Psoas muscle (tissue), 8 donors: ENCODE measurements around the gene COL19A1. TPM values are rescaled to one million over a fixed set of nuclear protein-coding genes. Genes with fewer than 3 reads are reported as not detected.

Experiments used
- ATAC-seq, 4 donors: fragments of 200-7000 bp; cut with Tn5 transposase; one replicate each; pipeline ENCODE4 v1.9.1; 2020; ENCODE audit warnings: moderate library complexity in 3 of 4, mild to moderate bottlenecking in 2 of 4
- DNase-seq, 2 donors: peaks; one replicate each; pipeline ENCODE4 v3.0.0-alpha.2; 2020
- H3K27ac ChIP-seq: fragments of 200-600 bp; one replicate; pipeline ENCODE4 v1.8.0; 2022
- H3K27me3 ChIP-seq, 3 donors: fragments of 200-600 bp in 1 of 3; one replicate each; pipeline versions ENCODE4 v1.6.1 to v1.8.0; 2013 to 2022; ENCODE audit warnings: low read length in 2 of 3, mild to moderate bottlenecking in 2 of 3, moderate library complexity in 1 of 3; ENCODE audit not compliant: insufficient read depth in 3 of 3
- H3K36me3 ChIP-seq, 2 donors: fragments of 200-600 bp in 1 of 2; one replicate each; pipeline versions ENCODE4 v1.6.1 to v1.8.0; 2013 to 2022; ENCODE audit warnings: low read depth in 1 of 2, mild to moderate bottlenecking in 1 of 2, moderate library complexity in 1 of 2; ENCODE audit not compliant: insufficient read depth in 1 of 2
- H3K4me1 ChIP-seq: fragments of 200-600 bp; one replicate; pipeline ENCODE4 v1.8.0; 2022
- H3K4me3 ChIP-seq: fragments of 200-600 bp; one replicate; pipeline ENCODE4 v1.8.0; 2022; ENCODE audit warnings: mild to moderate bottlenecking
- H3K9me3 ChIP-seq: fragments of 200-600 bp; one replicate; pipeline ENCODE4 v1.8.0; 2022
- CTCF ChIP-seq: fragments of 200-600 bp; IDR thresholded peaks from one replicate; pipeline ENCODE4 v1.8.0; 2022; ENCODE audit warnings: antibody characterized with exemption
- WGBS, 3 donors: extraction: QIAGEN DNeasy Blood & Tissue Kit; methylation state at CpG; one replicate each; pipeline versions ENCODE4 v1.1.6 to v1.1.7; 2013; 5-methylcytosine and 5-hydroxymethylcytosine counted together
- intact Hi-C, 2 donors: fragments of 100-400 bp; cut with DNase I; formaldehyde crosslinking; loops; one replicate each; pipeline versions ENCODE4 v1.11.0 to v1.14.2; 2022
- polyA plus RNA-seq, 3 donors: library from polyadenylated mRNA; stranded (reverse); fragments of 200-250 nt; gene quantifications; one replicate each; pipeline ENCODE4 v1.2.3, GENCODE V29; 2013
- total RNA-seq, 4 donors: library from RNA; stranded (reverse); fragmentation: NEBNext Ultra II Directional in 2 of 4; extraction: Animal tissue kit (Norgen Biotek cat#: 25700) in 2 of 4; gene quantifications; one replicate each; pipeline versions ENCODE4 v1.2.1 to v1.2.4, GENCODE V29; 2021 to 2023
- donor health status: healthy with polysubstance abuse.
- donor health status: DM: no; HTN: no; CAD: no; lungs with moderate emphysema.
- donor health status: Bipolar disorder and iron deficiency.
- donor health status: healthy.
- donor health status: DM: yes; HTN: yes; CAD: no.
- donor health status: DM: no; HTN: no; CAD: no.
- donor health status: DM: no; HTN: no; CAD: no.
- donor health status: DM: yes; HTN: yes; CAD: no.

The COL19A1 gene
- total and polyA plus RNA-seq, 7 donors: 0.01 to 10.3 (median 0.33) TPM

GRCh38 chr6:69948479-69949114 lies 82.2 kb downstream of the COL19A1 start:
- intact Hi-C loops: no loop called here
- DNase-seq (no peak), ATAC-seq (no peak)
- no peak overlapping the region for H3K27ac ChIP-seq
- H3K36me3 ChIP-seq: no peaks in the 10 kb centered on the region
- WGBS, 3 donors: 44 to 65% (median 57%) methylated on average over 1 of the region's 1 CpG
- peaks cover 36% of the 10 kb centered on the region for H3K4me1 ChIP-seq
- no peaks in the 10 kb centered on the region for H3K9me3 ChIP-seq
- H3K4me3 ChIP-seq: no peak overlapping the region
- H3K27me3 ChIP-seq: no peaks in the 10 kb centered on the region
- TF ChIP-seq CTCF: no peak

GRCh38 chr6:69953491-69953890 lies 87.1 kb downstream of the COL19A1 start:
- H3K9me3 ChIP-seq: no peaks in the 10 kb centered on the region
- peak overlapping the region; percentile 44 for H3K27ac ChIP-seq
- 40 to 80% (median 51%) methylated on average over 1 of the region's 1 CpG for WGBS, 3 donors
- no peak overlapping the region for H3K4me3 ChIP-seq
- DNase-seq (no peak), ATAC-seq (peak in 3 of 4 donors; percentile 35 to 59 (median 59))
- no peaks in the 10 kb centered on the region for H3K27me3 ChIP-seq
- intact Hi-C loops: loop anchor here in 1 of 2 donors (5.0 kb wide), 1 partner anchor 36 kb away; no protein-coding TSS in a partner anchor
- no peak for TF ChIP-seq CTCF
- H3K4me1 ChIP-seq: peaks cover 49% of the 10 kb centered on the region
- no peaks in the 10 kb centered on the region for H3K36me3 ChIP-seq

- H3K27ac ChIP-seq: peak overlapping the region; percentile 44
- peak in 3 of 4 donors; percentile 28 to 62 (median 57) for ATAC-seq
- intact Hi-C loops: loop anchor here in 1 of 2 donors (5.0 kb wide), 1 partner anchor 37 kb away; no protein-coding TSS in a partner anchor
These were observed 88.4 kb downstream of the COL19A1 start for GRCh38 chr6:69954733-69955132.

GRCh38 chr6:69957985-69958559 lies 91.7 kb downstream of the COL19A1 start:
- no peak overlapping the region for H3K4me3 ChIP-seq
- WGBS, 3 donors: 62 to 78% (median 70%) methylated on average over 3 of the region's 3 CpGs
- no peak for ATAC-seq

More at GRCh38 chr6:69954733-69955132, 88.4 kb downstream of the COL19A1 start:
- no peak for DNase-seq
- Histone ChIP-seq H3K27me3 (no peaks in the 10 kb centered on the region), H3K9me3 (no peaks in the 10 kb centered on the region), H3K4me3 (no peak overlapping the region), H3K4me1 (peaks cover 42% of the 10 kb centered on the region), H3K36me3 (no peaks in the 10 kb centered on the region)
- TF ChIP-seq CTCF: no peak
- 6 to 23% (median 11%) methylated on average over 1 of the region's 1 CpG for WGBS, 3 donors

More at GRCh38 chr6:69957985-69958559, 91.7 kb downstream of the COL19A1 start:
- Histone ChIP-seq H3K27ac (no peak overlapping the region), H3K36me3 (no peaks in the 10 kb centered on the region), H3K4me1 (peaks cover 18% of the 10 kb centered on the region), H3K27me3 (no peaks in the 10 kb centered on the region), H3K9me3 (no peaks in the 10 kb centered on the region)
- no peak for DNase-seq
- intact Hi-C loops: no loop called here
- TF ChIP-seq CTCF: no peak
